ENCODE measurements around the gene ZNF516. TPM values are rescaled to one million over a fixed set of nuclear protein-coding genes. Genes with fewer than 3 reads are reported as not detected.

ZNF516 gene
- total RNA-seq, 1 experiment from 2014 or later, result 44.2 TPM

DNA sequence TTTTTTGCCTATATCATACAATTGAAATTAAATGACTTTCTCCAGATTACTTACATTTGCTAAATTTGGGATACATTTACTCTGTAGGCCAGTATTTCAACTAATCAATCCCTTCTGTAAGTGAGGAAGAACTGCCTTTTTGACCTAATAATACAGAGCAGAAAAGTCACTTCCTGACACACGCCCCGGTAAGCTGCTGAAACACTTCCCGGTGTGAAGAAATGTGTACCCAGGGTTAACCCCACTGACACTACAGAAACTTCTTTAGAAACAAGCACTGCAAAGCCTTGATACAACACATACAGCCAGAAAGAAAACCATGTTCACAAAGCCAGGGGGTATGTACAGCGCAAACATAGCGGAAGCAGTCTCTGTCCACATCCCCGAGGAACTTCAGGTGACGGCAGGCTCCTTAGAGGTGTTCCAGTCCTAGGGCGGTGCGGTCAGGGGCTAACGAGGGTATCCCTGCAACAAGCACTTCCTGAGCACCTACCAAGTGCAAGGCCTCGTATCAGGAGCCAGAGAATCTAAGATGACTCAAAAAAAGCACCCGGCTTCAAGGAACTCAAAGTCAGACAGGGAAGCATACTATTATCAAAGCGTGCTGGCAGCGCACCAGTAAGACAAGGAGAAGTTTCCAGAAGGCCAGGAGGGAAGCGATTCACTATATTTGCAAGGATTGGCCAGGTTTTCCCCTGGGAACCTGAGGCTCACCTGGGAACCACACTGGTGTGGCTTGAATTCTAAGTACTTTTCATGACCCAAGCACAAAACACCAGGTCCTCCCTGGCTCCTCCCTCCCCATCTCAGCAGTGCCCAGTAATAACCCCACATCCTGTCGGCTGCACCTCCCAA is 46.6 kb downstream of the ZNF516 start:
- peak overlapping the region; percentile 69 for H3K27ac Mint-ChIP-seq (ENCODE audit: unreplicated experiment)
- TF ChIP-seq, protein P1, sequence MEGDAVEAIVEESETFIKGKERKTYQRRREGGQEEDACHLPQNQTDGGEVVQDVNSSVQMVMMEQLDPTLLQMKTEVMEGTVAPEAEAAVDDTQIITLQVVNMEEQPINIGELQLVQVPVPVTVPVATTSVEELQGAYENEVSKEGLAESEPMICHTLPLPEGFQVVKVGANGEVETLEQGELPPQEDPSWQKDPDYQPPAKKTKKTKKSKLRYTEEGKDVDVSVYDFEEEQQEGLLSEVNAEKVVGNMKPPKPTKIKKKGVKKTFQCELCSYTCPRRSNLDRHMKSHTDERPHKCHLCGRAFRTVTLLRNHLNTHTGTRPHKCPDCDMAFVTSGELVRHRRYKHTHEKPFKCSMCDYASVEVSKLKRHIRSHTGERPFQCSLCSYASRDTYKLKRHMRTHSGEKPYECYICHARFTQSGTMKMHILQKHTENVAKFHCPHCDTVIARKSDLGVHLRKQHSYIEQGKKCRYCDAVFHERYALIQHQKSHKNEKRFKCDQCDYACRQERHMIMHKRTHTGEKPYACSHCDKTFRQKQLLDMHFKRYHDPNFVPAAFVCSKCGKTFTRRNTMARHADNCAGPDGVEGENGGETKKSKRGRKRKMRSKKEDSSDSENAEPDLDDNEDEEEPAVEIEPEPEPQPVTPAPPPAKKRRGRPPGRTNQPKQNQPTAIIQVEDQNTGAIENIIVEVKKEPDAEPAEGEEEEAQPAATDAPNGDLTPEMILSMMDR (IDR thresholded peaks at IDR 0.05; ENCODE audit: unreplicated experiment), result no peak
- intact Hi-C loops (cut with micrococcal nuclease; ENCODE audit: unreplicated experiment), result no loop called here
- BruUV-seq (replicated peaks), result no TSS peak
- peaks cover 88% of the 10 kb centered on the region for H3K4me1 Mint-ChIP-seq (ENCODE audit: low read depth, unreplicated experiment)
- H3K4me3 Mint-ChIP-seq (ENCODE audit: low read depth, unreplicated experiment), result no peak overlapping the region
- peaks cover 11% of the 10 kb centered on the region for H3K36me3 Mint-ChIP-seq (ENCODE audit: insufficient read depth, unreplicated experiment)
- DNase-seq, result no peak
- no peaks in the 10 kb centered on the region for H3K9me3 Mint-ChIP-seq (ENCODE audit: low read depth, unreplicated experiment)
- CTCF ChIA-PET, result no interaction called here
- H3K27me3 Mint-ChIP-seq (ENCODE audit: unreplicated experiment), result no peaks in the 10 kb centered on the region

DNA sequence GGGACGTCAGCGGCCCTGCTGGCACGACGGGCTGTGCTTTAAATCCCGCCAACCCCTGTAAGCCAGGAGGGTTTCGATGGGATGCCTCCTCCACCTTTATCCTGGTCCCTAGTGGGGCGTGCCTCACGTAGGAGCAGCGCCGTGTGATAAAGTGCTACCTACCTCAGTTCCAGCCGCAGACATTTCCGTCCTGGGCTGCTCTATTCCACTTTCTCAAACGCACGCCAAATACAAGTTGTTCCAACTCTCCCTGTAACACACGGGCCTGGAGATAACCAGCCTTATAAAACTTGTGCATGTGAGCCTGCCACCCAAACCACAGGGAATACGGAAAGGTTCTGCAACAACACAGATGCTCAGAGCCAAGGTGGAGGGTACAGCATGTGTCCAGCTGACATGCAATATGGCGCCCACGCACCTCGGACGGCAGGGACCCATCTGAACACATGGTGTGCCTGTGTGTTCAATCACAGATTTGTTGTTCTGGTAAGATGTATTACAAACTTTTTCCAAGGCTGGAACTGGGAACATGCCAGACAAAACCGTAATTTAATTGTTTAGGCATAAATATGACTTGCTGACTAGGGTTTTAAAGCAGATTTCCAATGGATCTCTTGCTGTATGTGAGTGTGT is 47.7 kb downstream of the ZNF516 start:
- Mint-ChIP-seq H3K27ac (ENCODE audit: unreplicated experiment) (no peak overlapping the region), H3K4me1 (ENCODE audit: low read depth, unreplicated experiment) (peaks cover 80% of the 10 kb centered on the region), H3K36me3 (ENCODE audit: insufficient read depth, unreplicated experiment) (peaks cover 18% of the 10 kb centered on the region), H3K4me3 (ENCODE audit: low read depth, unreplicated experiment) (no peak overlapping the region), H3K27me3 (ENCODE audit: unreplicated experiment) (no peaks in the 10 kb centered on the region), H3K9me3 (ENCODE audit: low read depth, unreplicated experiment) (no peaks in the 10 kb centered on the region)
- DNase-seq, result no peak
- BruUV-seq (replicated peaks), result no TSS peak
- CTCF ChIA-PET, result no interaction called here
- intact Hi-C loops (cut with micrococcal nuclease; ENCODE audit: unreplicated experiment), result no loop called here
- TF ChIP-seq, protein P1 (IDR thresholded peaks at IDR 0.05; ENCODE audit: unreplicated experiment), result no peak

DNA sequence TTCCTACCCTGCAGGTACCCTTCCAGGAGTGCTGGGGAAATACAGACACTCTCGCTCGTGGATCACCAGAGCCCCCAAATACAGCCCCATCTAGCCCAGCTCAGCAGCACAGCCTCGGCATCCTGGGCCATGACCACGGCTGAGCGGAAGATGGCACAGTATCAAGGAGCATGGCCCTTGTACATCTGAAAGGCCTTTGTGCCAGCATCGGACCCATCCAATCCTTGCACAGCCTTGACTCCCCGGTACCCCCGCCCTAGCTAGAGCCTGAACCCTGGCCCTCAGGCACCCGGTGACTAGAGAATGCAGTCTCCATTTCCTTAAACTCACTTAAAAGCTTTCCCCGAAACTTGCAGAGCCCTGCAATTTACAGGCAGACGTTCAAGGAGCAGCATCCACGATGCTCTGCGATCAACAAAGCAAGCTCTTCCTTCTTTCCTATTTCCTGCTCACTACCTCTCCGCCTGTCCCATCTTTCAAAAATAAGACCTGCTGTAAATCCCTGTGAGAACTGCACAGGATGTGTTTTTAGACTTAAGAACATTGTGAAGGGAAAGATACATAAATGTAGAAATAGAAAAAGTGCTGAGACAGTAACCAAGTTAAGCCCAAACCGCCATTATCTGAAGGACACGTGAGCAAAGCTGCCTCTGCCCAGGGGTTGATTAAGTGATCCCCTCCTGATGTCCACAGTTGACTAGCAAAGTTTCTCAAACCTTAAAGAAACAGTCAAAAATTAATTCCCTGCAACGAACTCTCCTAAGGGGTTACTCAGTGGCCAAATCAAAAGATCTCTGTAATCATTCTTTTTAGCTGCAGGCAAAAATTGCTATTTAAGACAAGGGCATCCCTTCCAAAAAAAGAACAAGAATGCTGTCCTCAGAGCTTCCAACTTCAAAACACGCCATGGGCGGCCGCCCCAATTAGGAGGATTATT is 48.5 kb downstream of the ZNF516 start:
- H3K9me3 Mint-ChIP-seq (ENCODE audit: low read depth, unreplicated experiment), result no peaks in the 10 kb centered on the region
- peaks cover 72% of the 10 kb centered on the region for H3K4me1 Mint-ChIP-seq (ENCODE audit: low read depth, unreplicated experiment)
- no TSS peak for BruUV-seq (replicated peaks)
- H3K27me3 Mint-ChIP-seq (ENCODE audit: unreplicated experiment), result no peaks in the 10 kb centered on the region
- H3K4me3 Mint-ChIP-seq (ENCODE audit: low read depth, unreplicated experiment), result no peak overlapping the region
- no peak for DNase-seq
- CTCF ChIA-PET, result no interaction called here
- TF ChIP-seq, protein P1 (IDR thresholded peaks at IDR 0.05; ENCODE audit: unreplicated experiment), result no peak
- H3K36me3 Mint-ChIP-seq (ENCODE audit: insufficient read depth, unreplicated experiment), result peaks cover 18% of the 10 kb centered on the region
- peak overlapping the region; percentile 71 for H3K27ac Mint-ChIP-seq (ENCODE audit: unreplicated experiment)
- intact Hi-C loops (cut with micrococcal nuclease; ENCODE audit: unreplicated experiment), result no loop called here

GRCh38 chr18:76445741-76446232 is 49.3 kb downstream of the ZNF516 start:
- TF ChIP-seq, protein P1 (IDR thresholded peaks at IDR 0.05; ENCODE audit: unreplicated experiment), result no peak
- no peaks in the 10 kb centered on the region for H3K9me3 Mint-ChIP-seq (ENCODE audit: low read depth, unreplicated experiment)
- intact Hi-C loops (cut with micrococcal nuclease; ENCODE audit: unreplicated experiment), result no loop called here
- H3K27me3 Mint-ChIP-seq (ENCODE audit: unreplicated experiment), result no peaks in the 10 kb centered on the region
- DNase-seq, result no peak
- CTCF ChIA-PET, result interaction anchor here (0.7 kb wide), 1 partner anchor 56 kb away, joined by 4 read pairs; no protein-coding TSS in a partner anchor
- peaks cover 15% of the 10 kb centered on the region for H3K36me3 Mint-ChIP-seq (ENCODE audit: insufficient read depth, unreplicated experiment)
- H3K27ac Mint-ChIP-seq (ENCODE audit: unreplicated experiment), result peak overlapping the region; percentile 71
- peaks cover 69% of the 10 kb centered on the region for H3K4me1 Mint-ChIP-seq (ENCODE audit: low read depth, unreplicated experiment)
- no TSS peak for BruUV-seq (replicated peaks)
- peak overlapping the region; percentile 14 for H3K4me3 Mint-ChIP-seq (ENCODE audit: low read depth, unreplicated experiment)

Data from Calu3 (cell line).